NCI-H82 treated with DMSO at 0.1 percent for 48 hours (cell line): ENCODE results near the gene UNC5C.

Experiments used
- DNase-seq: peaks from one replicate; lab custom pipeline; 2025; ENCODE audit not compliant: unreplicated experiment; lab: John Stamatoyannopoulos, UW

The UNC5C gene

GRCh38 chr4:95284655-95285054, 264.1 kb downstream of the UNC5C start:
- DNase-seq, result no peak

GRCh38 chr4:95283320-95283719, 265.5 kb downstream of the UNC5C start:
- DNase-seq, result no peak

GRCh38 chr4:95272797-95273196, 276.0 kb downstream of the UNC5C start:
- DNase-seq, result no peak

- no peak for DNase-seq
Observed at GRCh38 chr4:95272036-95272435, 276.7 kb downstream of the UNC5C start.

- DNase-seq, result no peak
Observed at GRCh38 chr4:95268819-95269565, 279.8 kb downstream of the UNC5C start.

- DNase-seq, result no peak
Observed at GRCh38 chr4:95267081-95267480, 281.7 kb downstream of the UNC5C start.

- DNase-seq, result no peak
Observed at GRCh38 chr4:95265814-95266740, 282.7 kb downstream of the UNC5C start.

- no peak for DNase-seq
Observed at GRCh38 chr4:95264843-95265242, 283.9 kb downstream of the UNC5C start.

- DNase-seq, result no peak
Observed at GRCh38 chr4:95263960-95264359, 284.8 kb downstream of the UNC5C start.

- no peak for DNase-seq
Observed at GRCh38 chr4:95263391-95263790, 285.4 kb downstream of the UNC5C start.

GRCh38 chr4:95256108-95256835, 292.5 kb downstream of the UNC5C start:
- DNase-seq, result no peak

GRCh38 chr4:95255396-95256107, 293.2 kb downstream of the UNC5C start:
- no peak for DNase-seq

GRCh38 chr4:95251568-95251967, 297.2 kb downstream of the UNC5C start:
- DNase-seq, result no peak

GRCh38 chr4:95250544-95251137, 298.1 kb downstream of the UNC5C start:
- DNase-seq, result no peak

- no peak for DNase-seq
Observed at GRCh38 chr4:95249426-95250021, 299.2 kb downstream of the UNC5C start.

GRCh38 chr4:95248720-95249425, 299.9 kb downstream of the UNC5C start:
- no peak for DNase-seq

GRCh38 chr4:95243892-95244291, 304.9 kb downstream of the UNC5C start:
- no peak for DNase-seq

GRCh38 chr4:95238554-95238953, 310.2 kb downstream of the UNC5C start:
- no peak for DNase-seq

- no peak for DNase-seq
Observed at GRCh38 chr4:95232358-95233156, 316.2 kb downstream of the UNC5C start.
